Hepatocyte (in vitro differentiated cells): ENCODE measurements around the gene ZFYVE28. TPM values are rescaled to one million over a fixed set of nuclear protein-coding genes. Genes with fewer than 3 reads are reported as not detected.
"Not testable (repeated sequence)": the region's sequence is repeated elsewhere in the genome, so short reads cannot be mapped to it uniquely, and the experiment has no call there.

Experiments used
- DNase-seq: peaks from one replicate; pipeline ENCODE4 v3.0.0-alpha.2; 2016; ENCODE audit warnings: low spot score
- H2AFZ ChIP-seq: fragments of 200-600 bp; sonication (generic); 2 replicates; pipeline ENCODE4 v1.6.0; 2016; ENCODE audit warnings: antibody characterized with exemption, mild to moderate bottlenecking
- H3K27ac ChIP-seq: fragments of 200-600 bp; sonication (generic); 2 replicates; pipeline ENCODE4 v1.5.1; 2016; ENCODE audit warnings: mild to moderate bottlenecking
- H3K27me3 ChIP-seq: fragments of 200-600 bp; sonication (generic); 2 replicates; pipeline ENCODE4 v1.6.1; 2016
- H3K36me3 ChIP-seq: fragments of 200-600 bp; sonication (generic); replicated peaks from 2 replicates; pipeline ENCODE4 v1.5.1; 2016; ENCODE audit warnings: low read depth; ENCODE audit not compliant: insufficient read depth
- H3K4me1 ChIP-seq: fragments of 200-600 bp; sonication (generic); 2 replicates; pipeline ENCODE4 v1.5.1; 2016; ENCODE audit warnings: mild to moderate bottlenecking, moderate library complexity; ENCODE audit not compliant: insufficient read depth
- H3K4me2 ChIP-seq: fragments of 200-600 bp; sonication (generic); 2 replicates; pipeline ENCODE4 v1.6.0; 2016
- H3K4me3 ChIP-seq: fragments of 200-600 bp; sonication (generic); 2 replicates; pipeline ENCODE4 v1.5.1; 2016; ENCODE audit warnings: mild to moderate bottlenecking
- H3K79me2 ChIP-seq: fragments of 200-600 bp; sonication (generic); 2 replicates; pipeline ENCODE4 v1.6.0; 2017; ENCODE audit warnings: mild to moderate bottlenecking
- H3K9me2 ChIP-seq: fragments of 200-600 bp; sonication (generic); replicated peaks from 2 replicates; pipeline ENCODE4 v1.6.0; 2017; ENCODE audit warnings: mild to moderate bottlenecking; ENCODE audit not compliant: insufficient read depth
- H3K9me3 ChIP-seq: fragments of 200-600 bp; sonication (generic); 2 replicates; pipeline ENCODE4 v1.5.1; 2016; ENCODE audit warnings: low read depth, mild to moderate bottlenecking
- H4K20me1 ChIP-seq: fragments of 200-600 bp; sonication (generic); 2 replicates; pipeline ENCODE4 v1.6.0; 2016; ENCODE audit warnings: mild to moderate bottlenecking; ENCODE audit not compliant: insufficient read depth, poor library complexity, severe bottlenecking
- EZH2 ChIP-seq: fragments of 200-600 bp; sonication (generic); IDR thresholded peaks from 2 replicates; pipeline ENCODE4 v1.6.1; 2016; ENCODE audit warnings: antibody characterized with exemption, mild to moderate bottlenecking, borderline replicate concordance
- EZH2phosphoT487 ChIP-seq: fragments of 200-600 bp; sonication (generic); IDR thresholded peaks from one replicate; pipeline ENCODE4 v1.6.1; 2018; ENCODE audit warnings: antibody characterized with exemption, mild to moderate bottlenecking, low read depth, moderate library complexity; ENCODE audit not compliant: unreplicated experiment, severe bottlenecking
- WGBS: methylation state at CpG from one replicate; pipeline ENCODE4 v1.1.6; 2016; ENCODE audit warnings: low lambda C conversion rate; ENCODE audit errors: missing lambda C conversion rate; 5-methylcytosine and 5-hydroxymethylcytosine counted together
- polyA plus RNA-seq: library from polyadenylated mRNA; unstranded; fragments of >200 nt; fragmentation: Nextera tagmentation; extraction: Ambion mirVana; gene quantifications from 2 replicates; pipeline ENCODE4 v1.2.1, GENCODE V29; 2016
- total RNA-seq: library from RNA; depleted of rRNA; stranded (reverse); fragments of >200 nt; gene quantifications from 2 replicates; pipeline ENCODE4 v1.2.3, GENCODE V29; 2014
- TF ChIP-seq, protein P1 (sequence below): fragments of 200-600 bp; sonication (generic); IDR thresholded peaks from 2 replicates; pipeline ENCODE4 v1.5.1; 2016; ENCODE audit warnings: antibody characterized with exemption, mild to moderate bottlenecking; ENCODE audit not compliant: poor library complexity

Gene ZFYVE28
- 0.60 and 2.2 TPM in 2 replicates for total RNA-seq
- polyA plus RNA-seq: 3.1 and 3.4 TPM in 2 replicates

GRCh38 chr4:2417765-2418649, at the start of gene ZFYVE28:
Gene ZFYVE28 (minus strand): TSS chr4:2418645. CDS start chr4:2418323, 322 bp downstream.
- H3K4me3 ChIP-seq: peak within 1 kb of the TSS; percentile 48
- peak within 1 kb of the TSS; percentile 49 for H2AFZ ChIP-seq
- H3K4me2 ChIP-seq: peak within 1 kb of the TSS; percentile 99
- H3K9me3 ChIP-seq: no peaks in the 10 kb centered on the region
- H4K20me1 ChIP-seq: no peaks in the 10 kb centered on the region
- no peaks in the 10 kb centered on the region for H3K79me2 ChIP-seq
- no peaks in the 10 kb centered on the region for H3K36me3 ChIP-seq
- WGBS: 1% methylated on average over 36 of the region's 90 CpGs
- no peak within 1 kb of the TSS for H3K27ac ChIP-seq
- peaks cover 66% of the 10 kb centered on the region for H3K27me3 ChIP-seq
- H3K9me2 ChIP-seq: no peaks in the 10 kb centered on the region
- peak; percentile 25 for TF ChIP-seq EZH2phosphoT487
- TF ChIP-seq, protein P1, sequence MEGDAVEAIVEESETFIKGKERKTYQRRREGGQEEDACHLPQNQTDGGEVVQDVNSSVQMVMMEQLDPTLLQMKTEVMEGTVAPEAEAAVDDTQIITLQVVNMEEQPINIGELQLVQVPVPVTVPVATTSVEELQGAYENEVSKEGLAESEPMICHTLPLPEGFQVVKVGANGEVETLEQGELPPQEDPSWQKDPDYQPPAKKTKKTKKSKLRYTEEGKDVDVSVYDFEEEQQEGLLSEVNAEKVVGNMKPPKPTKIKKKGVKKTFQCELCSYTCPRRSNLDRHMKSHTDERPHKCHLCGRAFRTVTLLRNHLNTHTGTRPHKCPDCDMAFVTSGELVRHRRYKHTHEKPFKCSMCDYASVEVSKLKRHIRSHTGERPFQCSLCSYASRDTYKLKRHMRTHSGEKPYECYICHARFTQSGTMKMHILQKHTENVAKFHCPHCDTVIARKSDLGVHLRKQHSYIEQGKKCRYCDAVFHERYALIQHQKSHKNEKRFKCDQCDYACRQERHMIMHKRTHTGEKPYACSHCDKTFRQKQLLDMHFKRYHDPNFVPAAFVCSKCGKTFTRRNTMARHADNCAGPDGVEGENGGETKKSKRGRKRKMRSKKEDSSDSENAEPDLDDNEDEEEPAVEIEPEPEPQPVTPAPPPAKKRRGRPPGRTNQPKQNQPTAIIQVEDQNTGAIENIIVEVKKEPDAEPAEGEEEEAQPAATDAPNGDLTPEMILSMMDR: no peak
- TF ChIP-seq EZH2: peak; percentile 82
- H3K4me1 ChIP-seq: peaks cover 25% of the 10 kb centered on the region
- no peak for DNase-seq

GRCh38 chr4:2465544-2465943, 47.1 kb upstream of the ZFYVE28 start:
- H3K9me3 ChIP-seq, H3K4me2 ChIP-seq, H3K27ac ChIP-seq, H2AFZ ChIP-seq, H4K20me1 ChIP-seq, H3K27me3 ChIP-seq, H3K9me2 ChIP-seq, DNase-seq, H3K4me3 ChIP-seq, H3K36me3 ChIP-seq: not testable (repeated sequence)
- peaks cover 29% of the 10 kb centered on the region for H3K79me2 ChIP-seq
- H3K4me1 ChIP-seq: peaks cover 13% of the 10 kb centered on the region

- H3K27ac ChIP-seq: no peak overlapping the region
- no peak overlapping the region for H3K4me3 ChIP-seq
- TF ChIP-seq EZH2: no peak
- TF ChIP-seq EZH2phosphoT487: no peak
- TF ChIP-seq, protein P1: no peak
- H3K9me2 ChIP-seq: no peaks in the 10 kb centered on the region
- peaks cover 24% of the 10 kb centered on the region for H3K79me2 ChIP-seq
- H3K9me3 ChIP-seq: no peaks in the 10 kb centered on the region
- no peak for DNase-seq
- 89% methylated on average over 6 of the region's 6 CpGs for WGBS
- H3K4me1 ChIP-seq: peaks cover 10% of the 10 kb centered on the region
- no peaks in the 10 kb centered on the region for H3K27me3 ChIP-seq
- H2AFZ ChIP-seq: no peak overlapping the region
- peaks cover 4% of the 10 kb centered on the region for H4K20me1 ChIP-seq
- no peaks in the 10 kb centered on the region for H3K36me3 ChIP-seq
- no peak overlapping the region for H3K4me2 ChIP-seq
Observed at GRCh38 chr4:2465032-2465431, 46.6 kb upstream of the ZFYVE28 start.

DNA sequence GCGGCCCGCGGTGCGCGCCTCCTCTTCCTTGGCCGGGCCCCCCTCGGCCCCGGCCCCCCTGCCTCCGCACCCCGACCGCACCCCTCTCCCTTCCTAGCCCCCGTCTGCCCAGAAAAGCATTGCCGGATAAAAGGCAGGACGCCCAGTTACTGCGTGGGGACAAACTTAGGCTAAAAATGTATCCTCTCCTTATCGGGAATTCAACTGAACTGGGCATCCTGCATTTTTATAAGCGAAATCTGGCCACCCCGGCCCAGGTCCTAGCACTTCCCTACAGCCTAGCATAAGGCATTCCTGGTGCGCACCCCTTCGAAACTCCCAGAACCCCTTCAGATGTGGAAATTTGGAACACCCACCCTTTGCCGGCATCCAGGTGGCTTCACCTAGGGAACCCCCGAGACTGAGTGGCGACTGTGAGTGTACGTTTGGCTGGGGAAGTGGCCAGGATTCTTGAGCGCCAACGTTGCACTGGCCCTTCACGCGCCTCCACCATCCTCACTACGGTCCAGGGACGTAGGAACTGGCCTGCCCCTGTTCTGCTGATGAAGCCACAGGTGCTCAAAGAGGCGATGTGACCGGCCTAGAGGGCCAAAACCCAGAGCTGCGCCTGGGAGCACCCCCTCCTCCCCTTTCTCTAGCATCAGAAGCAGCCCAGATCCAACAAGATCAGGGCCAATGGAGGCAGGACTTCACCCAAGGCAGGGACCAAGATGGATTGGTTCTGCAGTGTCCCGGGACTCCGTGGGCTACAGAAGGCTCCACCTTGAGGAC, 44.7 kb upstream of the ZFYVE28 start:
- TF ChIP-seq EZH2 (no peak), EZH2phosphoT487 (no peak)
- TF ChIP-seq, protein P1: no peak
- WGBS: 60% methylated on average over 24 of the region's 35 CpGs
- H3K4me3 ChIP-seq: peak overlapping the region; percentile 54
- H2AFZ ChIP-seq: peak overlapping the region; percentile 81
- DNase-seq: no peak
- H3K9me3 ChIP-seq: no peaks in the 10 kb centered on the region
- H3K4me2 ChIP-seq: peak overlapping the region; percentile 92
- no peaks in the 10 kb centered on the region for H3K27me3 ChIP-seq
- no peaks in the 10 kb centered on the region for H3K9me2 ChIP-seq
- peaks cover 10% of the 10 kb centered on the region for H3K4me1 ChIP-seq
- H4K20me1 ChIP-seq: no peaks in the 10 kb centered on the region
- no peaks in the 10 kb centered on the region for H3K36me3 ChIP-seq
- no peak overlapping the region for H3K27ac ChIP-seq
- peaks cover 15% of the 10 kb centered on the region for H3K79me2 ChIP-seq
